Measurements from ENCODE around the gene MMP14.

The MMP14 gene

GRCh38 chr14:22884738-22885523 is 48.5 kb downstream of the MMP14 start:
- DNase-seq (ENCODE audit: low spot score): no peak

- no peak for DNase-seq (ENCODE audit: low spot score)
These were observed 49.6 kb downstream of the MMP14 start for GRCh38 chr14:22885975-22886374.

GRCh38 chr14:22886500-22887259 is 50.3 kb downstream of the MMP14 start:
- DNase-seq (ENCODE audit: low spot score): no peak

- peak; percentile 66 for DNase-seq (ENCODE audit: low spot score)
These were observed 51.0 kb downstream of the MMP14 start for GRCh38 chr14:22887260-22887989.

- DNase-seq (ENCODE audit: low spot score): no peak
These were observed 51.6 kb downstream of the MMP14 start for GRCh38 chr14:22887990-22888378.

- DNase-seq (ENCODE audit: low spot score): no peak
These were observed 52.3 kb downstream of the MMP14 start for GRCh38 chr14:22888662-22889061.

- DNase-seq (ENCODE audit: low spot score): no peak
These were observed 54.0 kb downstream of the MMP14 start for GRCh38 chr14:22890416-22890815.

GRCh38 chr14:22892488-22892887 is 56.1 kb downstream of the MMP14 start:
- no peak for DNase-seq (ENCODE audit: low spot score)

GRCh38 chr14:22893706-22894105 is 57.3 kb downstream of the MMP14 start:
- no peak for DNase-seq (ENCODE audit: low spot score)

GRCh38 chr14:22895402-22895801 is 59.0 kb downstream of the MMP14 start:
- DNase-seq (ENCODE audit: low spot score): no peak

- DNase-seq (ENCODE audit: low spot score): no peak
These were observed 60.0 kb downstream of the MMP14 start for GRCh38 chr14:22896356-22896755.

GRCh38 chr14:22896760-22897159 is 60.4 kb downstream of the MMP14 start:
- no peak for DNase-seq (ENCODE audit: low spot score)

- DNase-seq (ENCODE audit: low spot score): no peak
These were observed 61.0 kb downstream of the MMP14 start for GRCh38 chr14:22897357-22897756.
